NCI-H1436 (cell line): ENCODE results near the gene SLC25A21.

Source experiments
- DNase-seq: peaks from one replicate; lab custom pipeline; 2025; lab: John Stamatoyannopoulos, UW

The SLC25A21 gene

DNA sequence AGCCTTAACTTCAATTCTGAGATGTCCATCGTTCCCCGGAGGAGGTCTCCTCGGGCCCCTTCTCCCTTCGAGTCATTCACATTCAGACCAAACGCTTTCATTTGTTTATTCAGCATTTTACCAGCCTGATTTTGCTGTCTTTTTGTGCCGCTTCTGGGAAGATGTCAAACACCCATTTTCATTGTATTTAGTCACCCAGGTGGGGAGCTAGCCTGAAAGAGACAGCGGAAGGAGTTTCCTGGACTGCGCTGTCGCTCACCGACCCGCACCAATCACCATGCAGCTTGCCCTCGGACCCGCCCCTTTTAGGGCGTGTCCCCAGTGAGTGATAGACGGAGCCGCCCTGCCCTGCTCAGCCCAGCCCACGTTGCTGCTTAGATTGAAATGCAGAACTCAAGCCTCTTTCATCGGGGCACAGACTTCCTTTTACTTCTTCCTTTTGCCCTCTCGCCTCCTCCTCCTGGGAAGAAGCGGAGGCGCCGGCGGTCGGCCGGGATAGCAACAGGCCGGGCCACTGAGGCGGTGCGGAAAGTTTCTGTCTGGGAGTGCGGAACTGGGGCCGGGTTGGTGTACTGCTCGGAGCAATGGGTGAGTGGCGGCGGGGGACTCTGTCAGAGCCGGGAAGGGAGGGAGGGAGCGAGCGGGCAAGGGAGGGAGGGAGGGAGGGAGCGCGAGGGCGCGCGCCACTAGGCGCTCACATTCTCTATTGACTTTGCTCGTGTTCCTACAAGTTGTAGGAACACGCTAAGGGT is 510.7 kb downstream of the SLC25A21 start, which contains the start of gene PAX9:
PAX9 (plus strand) TSS at position 355 of the 752 bp plus-strand sequence; CDS start at position 585, 230 bp downstream.
- peak; percentile 94 for DNase-seq

DNA sequence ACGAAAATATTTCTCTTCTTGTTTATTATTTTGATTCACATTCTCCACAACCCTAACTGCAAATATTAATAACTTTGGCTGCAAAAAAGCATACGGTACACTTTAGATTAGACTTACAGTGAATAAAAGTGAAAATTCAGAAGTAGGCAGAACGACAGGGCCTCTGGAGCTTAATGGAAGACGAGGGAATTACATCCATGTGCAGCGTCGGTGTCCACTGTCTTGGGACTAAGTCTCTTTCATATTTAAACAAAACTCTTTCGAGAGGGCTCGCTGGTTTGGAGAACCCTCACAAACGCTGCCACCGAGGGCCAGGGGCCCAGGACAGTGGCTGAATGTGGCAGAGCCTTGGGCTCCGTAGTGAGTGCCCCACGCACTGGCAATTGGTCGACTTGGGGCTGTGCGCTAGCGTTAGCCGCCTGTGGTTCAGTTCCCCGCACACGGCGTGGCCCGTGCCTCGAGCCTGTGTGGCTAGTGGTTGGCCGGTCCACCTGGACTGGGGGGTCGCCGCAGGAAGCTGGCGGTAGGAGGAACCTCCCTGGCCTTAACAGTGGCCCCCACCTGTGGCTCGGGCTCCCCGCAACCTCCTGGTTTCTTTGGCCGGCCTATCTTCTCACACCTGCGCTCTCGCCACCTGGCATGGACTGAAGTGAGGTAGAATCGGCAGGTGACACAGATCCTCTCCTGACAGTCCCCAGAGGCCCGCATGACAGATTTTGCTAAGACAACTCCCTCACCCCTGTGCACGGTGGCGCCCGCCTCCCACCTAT is 511.5 kb downstream of the SLC25A21 start:
- DNase-seq, result peak; percentile 84

DNA sequence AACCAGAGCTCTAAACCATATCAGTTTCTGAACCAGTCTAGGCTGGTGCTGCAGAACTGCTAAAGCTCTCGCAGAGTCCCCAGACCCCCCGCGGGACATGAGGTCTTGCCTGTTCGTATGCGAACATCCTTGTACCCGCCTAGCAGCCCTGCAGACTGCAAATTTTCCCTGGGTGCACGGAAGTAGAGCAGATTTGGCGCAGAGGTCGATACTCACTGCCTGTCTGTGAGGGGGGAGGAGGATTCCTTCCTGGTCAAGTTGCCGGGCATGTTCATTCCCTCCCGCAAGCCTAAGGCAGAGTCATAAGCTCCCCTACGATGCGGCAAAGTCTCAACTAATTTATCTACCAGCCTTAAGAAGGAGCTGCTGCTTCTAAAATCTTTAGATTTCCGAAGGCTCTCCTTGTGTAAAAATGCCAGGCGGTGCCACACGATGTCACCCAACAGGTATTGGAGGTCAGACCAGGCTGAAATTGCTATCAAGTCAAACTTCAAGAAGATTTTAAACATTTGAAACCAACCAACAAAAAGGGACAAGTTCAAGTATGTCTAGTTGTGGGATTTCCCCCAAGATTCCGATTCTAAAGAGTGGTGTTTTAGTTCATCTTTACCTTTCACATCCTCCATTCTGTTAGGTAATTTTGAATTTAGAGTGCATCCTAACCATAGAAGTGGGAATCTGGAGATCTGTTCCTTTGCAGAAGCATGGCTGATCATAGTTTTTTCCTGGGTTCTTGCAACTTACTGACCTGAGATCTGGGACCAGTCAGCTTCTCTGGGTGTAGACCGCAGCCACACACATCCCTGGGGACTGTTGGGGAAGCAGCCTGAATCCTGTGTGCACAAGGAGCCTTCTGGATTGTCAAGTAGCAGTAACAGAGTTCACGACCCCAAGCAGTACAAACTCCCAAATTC is 512.3 kb downstream of the SLC25A21 start:
- no peak for DNase-seq

DNA sequence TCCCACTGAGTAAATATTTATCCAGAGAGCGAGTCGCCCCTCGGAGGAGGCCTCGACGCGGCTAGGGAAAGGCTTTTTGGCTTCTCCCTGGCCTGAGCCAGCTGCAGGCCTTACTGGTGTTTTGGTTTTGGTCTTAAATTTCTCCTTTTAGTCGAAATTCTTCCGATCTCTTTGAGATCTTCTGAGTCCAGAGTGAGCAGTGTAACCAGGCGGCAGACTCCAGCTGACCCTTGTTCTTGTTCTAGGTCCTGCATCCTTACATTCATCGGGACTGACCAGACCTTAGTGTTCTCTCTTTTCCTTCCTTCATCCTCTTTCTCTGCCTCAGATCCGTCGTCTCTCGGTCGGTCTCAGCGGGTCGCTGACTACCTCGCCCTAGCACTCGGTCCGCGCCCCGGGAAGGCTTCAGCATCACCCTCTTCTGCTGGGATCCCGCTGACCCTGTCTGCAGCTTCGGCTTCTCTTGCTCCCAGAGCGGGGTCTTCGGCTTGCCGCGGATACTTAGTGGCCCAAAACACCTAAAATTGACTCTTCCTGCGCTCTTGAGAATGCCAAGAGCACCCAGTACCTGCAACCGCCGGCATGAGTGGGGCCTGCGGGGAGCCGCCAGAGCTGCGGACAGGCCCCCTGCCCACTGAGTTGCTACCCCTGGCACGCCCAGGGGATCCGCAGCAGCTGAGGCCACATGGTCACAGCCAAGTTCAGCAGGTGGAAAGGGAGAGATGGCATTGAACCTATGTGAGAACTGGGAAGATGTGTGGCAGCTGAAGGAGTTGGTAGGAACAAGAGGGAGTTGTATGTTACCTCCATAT is 513.2 kb downstream of the SLC25A21 start:
- no peak for DNase-seq

DNA sequence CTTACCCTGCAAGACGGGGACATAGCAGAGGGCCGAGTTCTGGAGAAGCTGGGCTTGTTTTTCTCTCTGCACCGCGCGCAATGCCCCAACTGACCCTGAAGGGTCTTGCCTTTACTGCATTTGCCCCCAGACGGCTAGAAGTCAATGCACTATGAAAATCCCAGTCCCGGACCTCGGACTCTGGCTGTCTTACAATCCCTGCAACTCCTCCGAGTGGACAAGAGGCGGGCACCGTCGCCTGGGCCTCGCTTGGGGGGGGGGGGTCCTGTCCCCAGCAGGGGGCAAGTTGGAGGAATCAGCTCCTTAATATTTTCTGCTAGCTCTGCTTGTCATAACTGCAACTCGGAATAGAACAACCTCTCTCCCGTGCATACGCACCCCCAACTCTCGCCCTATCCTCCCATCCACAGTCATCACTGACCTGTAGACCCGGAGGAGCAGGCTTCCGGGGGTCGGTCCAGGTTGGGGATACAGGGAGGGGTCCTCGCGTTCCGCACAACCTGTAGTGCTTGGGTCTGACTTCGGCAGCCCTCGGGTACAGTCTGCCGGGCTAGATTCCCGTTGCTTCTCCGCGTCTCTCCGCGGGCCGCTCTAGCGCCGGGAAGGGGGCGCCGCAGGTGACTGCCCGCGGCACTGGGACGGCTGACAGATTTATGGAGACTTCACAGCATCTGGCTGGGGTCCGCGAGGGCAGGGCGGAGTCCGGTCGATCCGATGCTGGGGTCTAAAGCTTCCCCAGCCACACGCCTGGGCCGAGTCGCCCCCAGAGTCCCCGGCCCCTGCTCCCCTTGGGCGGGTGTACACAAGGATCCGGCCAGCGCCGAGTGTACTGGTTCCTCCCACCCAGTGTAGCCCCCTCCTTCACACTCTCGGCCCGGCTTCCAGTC is 514.0 kb downstream of the SLC25A21 start:
- no peak for DNase-seq

DNA sequence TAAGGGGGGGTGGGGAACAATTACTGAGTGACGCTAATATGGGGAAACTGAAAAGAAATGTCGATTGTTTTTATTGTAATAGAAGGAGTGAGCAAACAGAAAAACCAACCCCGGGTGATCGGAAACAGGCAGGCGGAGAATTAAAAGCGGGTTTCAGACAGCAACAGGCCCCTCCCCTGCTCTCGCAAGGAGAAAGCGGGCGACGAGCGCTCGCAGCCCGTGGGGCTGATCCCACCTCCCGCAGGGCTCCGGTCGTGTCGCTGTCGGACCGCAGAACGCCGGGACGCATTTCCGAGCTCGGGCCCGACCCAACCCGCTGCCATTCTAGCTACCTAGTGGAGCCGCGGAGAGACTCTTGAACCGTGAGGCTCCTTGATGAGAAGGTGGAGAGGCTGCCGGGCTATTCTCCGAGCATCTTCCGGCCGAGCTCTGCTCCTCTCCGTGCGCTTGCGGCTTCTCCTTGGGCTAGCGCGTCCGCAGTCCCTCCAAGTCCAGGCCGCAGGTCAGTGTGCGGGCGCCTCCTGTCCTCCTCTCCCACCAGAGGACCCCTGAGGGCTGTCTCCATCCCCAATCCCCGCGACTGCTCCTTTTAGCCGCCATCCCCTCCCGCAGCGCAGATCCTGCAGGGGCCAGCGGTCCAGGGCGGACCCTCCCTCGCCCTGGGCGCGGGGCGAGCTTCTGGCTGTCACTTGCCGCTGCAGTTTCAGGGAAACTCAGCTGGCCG is 514.8 kb downstream of the SLC25A21 start:
- no peak for DNase-seq

DNA sequence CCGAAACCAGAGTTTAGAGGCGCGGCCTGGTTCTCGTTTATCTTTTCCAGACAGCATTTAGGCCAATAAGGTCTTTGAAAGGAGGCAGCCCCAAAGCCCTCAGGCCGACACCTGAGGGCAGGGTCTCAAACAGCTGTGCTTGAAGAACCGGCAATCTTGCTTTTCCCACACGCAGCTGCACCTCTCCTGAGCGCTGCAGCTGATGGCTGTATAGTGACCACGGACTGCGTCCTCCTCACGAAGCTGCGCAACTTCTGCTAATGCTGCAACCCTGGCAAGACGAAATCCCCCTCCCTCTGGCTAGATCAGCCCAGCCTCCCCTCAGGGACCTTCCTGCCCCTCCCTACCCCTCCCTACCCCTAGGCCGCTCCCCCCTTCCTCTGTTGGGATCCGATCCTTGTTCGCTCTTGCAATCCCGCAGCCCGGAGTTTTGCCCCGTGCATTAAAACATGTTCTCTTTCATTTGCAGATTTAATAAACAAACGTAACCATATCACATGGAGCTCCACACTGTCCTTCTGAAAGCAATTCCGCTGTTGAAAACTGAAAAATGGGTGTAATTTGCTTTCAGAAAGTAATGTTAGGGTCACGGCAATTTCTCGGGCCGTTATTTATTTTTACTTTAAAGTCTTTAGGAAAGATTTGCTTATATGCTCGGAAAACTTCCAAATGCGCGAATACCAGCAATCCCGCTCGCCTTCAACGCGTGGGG is 515.6 kb downstream of the SLC25A21 start:
- no peak for DNase-seq

DNA sequence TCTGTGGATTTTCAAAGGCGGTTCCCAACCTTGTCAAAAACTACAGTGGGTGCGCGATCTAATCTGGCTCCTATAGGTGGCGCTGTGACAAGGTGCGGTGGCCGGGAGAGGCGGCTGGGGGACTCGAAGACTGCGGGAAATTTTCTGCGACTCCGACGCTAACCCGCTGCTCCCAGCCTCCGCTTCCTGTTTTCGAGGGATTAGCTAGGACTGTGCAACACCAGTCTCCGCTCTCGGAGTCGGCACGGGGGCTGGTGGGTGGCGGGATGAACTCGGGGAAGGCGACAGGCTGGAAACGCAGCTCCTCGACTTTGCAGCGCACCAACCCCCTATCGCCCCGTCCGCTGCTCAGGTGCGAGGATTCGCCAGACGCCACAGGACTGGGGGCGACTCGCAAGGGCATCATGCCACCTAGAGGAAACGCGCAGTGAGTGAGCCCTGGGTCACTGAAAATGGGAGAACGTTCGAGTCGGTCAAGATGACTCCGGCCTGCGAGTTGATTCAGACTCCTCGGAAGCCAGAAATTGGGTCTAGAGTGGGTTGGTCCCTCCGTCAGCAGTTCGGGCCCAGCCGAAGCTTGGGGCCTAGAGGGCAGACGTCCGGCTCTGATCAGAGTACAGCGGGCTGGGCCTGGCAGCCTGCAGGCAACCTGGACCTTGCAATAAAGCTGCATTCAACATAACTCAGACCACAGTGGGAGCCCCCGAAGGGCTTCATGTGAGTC is 516.3 kb downstream of the SLC25A21 start:
- no peak for DNase-seq

DNA sequence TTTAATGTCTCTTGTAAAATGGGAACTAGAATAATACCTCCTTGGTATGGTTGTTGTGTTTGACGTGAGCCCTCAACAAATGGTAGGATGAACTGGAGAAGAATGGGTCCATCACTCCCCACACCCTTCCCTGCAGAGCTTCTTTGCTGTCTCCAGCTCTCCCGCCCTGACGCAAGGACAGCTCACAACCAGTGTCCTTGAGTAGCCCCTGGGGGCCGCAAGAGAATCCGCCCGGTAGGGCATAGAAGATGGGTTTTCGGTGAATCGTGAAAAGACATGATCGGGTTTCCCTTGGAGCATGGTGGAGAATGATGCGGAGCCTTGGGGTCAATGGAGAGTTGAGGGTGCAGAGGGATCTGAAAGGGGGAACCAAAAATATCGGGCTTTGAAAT is 516.8 kb downstream of the SLC25A21 start:
- DNase-seq, result no peak

DNA sequence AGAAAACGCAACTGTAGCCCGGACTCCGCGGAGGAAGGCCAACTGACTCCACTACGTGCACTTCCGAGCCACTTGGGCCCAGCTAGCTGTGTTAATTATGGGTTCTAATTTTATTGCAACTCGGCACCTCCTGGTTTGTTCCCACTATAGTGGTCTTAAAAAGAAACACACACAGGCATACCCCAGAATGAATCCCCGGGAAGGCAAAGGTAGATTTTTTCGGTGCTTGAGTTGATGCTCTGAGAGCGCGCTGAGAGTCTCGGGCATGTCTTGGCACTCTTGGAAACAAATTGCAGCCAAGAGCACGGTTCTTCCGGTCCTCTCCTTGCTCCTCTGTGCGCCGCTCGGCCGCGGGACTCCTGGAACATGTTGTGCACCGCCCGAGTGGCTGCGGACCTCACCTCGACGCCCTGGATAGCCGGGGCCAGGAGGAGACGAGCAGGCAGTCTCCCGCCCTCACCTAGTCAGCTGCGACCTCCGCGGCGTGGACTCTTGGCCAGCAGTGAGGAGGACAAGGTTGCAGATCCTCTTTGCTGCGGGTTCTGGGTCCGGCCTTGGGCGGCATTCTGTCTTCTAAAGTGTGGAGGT is 517.5 kb downstream of the SLC25A21 start:
- DNase-seq, result no peak

DNA sequence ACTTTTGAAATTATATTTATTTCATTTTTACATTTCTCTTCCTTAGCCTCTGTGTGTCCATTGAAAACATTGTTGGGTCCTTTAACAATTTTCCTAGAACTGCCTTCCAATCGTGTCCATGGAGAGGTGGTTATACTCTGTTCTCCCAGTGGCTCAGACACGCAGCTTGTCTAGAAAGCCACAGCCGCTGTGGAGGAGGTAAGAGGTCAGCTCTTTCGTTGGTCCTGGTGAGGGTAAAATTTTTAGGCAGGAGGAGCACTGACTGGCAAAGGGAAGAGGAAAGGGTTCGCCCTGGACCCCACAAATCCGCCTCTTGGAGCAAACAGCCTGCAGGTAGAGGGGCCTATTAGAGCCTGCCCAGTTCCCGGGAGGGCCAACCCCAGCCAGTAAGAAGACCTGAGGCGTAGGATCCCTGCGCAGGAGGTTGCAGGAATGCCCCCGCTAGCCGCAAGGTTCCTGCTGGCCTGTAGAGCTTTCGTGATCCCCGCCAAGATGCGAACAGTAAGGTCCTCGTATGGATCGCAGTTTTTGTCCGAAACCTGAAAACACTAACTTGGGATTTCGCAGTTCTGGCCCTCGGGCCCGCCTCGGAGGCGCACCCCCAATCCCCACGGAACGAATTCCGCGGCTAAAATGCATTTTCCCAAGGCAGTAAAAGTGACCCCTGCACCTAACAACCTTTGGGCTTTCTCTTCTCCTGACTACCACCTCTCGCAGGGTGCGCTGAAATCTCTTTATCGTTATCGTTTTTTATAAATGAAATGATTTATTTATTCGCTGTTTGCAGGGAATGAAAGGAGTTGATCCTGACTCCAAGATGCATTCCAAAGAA is 518.2 kb downstream of the SLC25A21 start:
- DNase-seq, result no peak

DNA sequence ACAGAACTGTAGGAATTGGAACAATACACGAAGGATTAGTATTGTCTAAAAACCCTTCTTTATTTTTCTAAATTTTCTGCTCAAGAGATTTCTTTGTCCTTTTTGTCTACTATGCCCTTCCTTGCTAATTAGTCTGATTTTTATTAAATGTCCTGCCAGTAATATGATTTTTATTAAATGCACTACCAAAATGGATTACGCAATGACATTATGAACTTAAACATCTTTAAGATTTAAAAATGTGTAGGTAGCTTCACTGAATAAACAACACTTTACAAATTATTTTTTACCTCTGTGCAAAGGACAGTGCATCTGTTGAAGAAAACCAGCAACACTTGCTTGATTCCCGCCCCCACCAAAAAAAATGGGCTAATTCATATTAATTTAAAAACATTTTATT is 519.0 kb downstream of the SLC25A21 start:
- DNase-seq, result no peak

DNA sequence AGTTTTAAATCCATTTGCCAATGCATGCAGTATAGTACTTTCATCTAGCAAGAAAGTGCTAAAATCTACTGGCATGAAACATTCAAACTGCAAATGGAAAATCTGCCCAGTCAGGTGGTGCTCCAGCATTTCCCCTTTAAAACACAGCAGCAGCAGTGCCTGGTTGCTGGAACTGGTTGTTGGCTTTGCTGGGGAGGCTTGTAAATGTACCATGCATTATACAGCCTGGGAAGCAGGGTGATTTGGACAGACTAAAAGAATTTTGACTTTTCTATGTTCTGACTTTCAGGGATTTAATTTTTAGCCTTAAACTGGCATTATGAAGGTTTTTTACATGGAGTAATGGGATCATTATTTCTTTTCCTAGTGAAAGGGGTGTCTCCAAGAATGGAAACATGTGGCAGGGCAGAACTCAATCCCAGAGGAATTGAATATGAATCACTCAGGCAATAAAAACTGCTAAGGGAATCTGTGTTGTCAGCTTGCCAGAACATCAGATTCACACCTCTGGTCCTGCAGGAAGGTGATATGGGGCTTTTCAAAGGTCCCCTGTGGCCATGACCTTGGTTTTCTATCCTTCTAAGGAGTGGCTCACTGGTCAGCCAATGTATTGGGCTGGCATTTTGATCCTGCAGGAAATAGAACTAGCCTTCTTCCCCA is 519.7 kb downstream of the SLC25A21 start:
- DNase-seq, result no peak

DNA sequence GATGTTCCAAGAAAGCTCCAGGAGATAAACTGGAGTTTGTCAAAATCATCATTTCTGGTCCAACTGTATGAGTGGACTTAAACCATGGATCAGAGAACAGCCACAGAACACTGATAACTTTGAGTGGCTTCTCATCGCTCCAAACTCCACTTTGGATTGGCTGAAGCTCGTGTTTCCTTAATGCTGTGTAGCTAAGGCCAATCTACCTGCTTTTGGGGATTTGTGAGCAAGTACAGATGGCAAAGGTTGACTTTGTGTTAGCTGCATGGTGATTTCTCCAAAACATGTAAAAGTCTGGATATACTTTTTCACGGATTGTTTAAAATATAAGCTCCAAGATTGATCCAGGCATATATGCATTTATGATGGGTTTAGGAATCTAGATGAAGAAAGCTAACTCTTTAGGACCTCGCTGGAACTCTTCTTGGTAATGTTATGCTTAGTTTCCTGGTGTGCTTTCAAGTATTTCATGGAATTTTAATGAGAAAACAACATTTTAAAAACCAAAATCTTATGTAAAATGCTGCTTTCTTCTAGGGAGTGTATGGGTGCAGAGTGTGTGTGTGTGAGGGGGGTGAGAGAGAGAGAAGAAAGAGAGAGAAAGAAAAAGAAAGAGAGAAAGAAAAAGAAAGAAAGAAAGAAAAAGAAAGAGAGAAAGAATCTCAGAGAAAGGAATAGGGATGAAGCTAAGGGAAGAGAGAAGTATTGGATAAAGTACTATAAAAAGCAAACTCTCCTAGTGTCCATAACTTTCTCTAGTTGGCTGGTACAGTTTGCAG is 522.3 kb downstream of the SLC25A21 start:
- no peak for DNase-seq

DNA sequence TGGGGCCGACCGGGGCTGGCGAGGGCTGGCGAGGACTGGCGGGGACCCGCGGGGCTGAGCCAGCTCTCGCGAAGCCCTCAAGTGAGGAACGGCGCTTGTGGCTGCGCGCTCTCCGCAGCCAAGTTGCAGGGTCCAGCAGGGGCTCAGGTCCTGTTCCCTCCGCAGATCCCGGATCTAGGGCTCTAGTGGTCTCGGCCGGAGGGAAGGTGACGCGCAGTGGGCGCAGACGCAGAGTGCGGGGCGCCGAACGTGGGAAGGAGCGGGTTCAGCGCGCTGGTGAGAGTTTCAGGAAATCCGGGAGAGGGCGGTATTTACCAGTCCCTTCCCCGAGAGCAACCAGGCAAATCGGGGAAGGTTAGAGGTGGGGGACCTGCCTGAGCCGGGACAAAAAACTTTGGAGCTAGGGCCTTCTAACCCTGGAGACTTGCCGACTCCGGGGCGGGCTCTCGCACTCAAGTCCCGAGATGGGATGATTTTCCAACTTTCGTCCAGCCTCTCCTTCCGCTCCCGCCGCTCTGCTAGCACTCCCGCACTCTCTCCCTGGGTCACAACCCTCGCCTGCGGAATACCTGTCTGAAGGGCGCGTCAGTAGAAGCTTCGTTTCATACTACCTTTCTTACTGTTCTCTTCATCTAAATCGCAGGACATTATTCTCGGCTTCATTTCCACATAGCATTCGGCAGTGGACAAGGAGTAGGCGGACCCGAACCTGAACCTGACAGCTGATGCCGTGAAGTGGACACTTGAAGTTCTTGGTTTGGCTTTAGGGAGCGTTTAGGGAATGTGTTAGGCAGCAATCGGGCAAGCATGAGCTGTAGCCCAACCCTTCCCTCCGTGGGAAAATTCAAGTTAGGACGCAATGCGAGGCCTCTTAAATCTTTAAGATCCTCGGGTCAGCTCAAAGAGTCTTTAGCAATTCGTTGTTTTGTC is 524.3 kb downstream of the SLC25A21 start:
- peak; percentile 61 for DNase-seq
